Measurements from ENCODE around the gene FOXO6.

GRCh38 chr1:41372600-41372993 lies 11.4 kb downstream of the FOXO6 start:
- no peak for TF ChIP-seq POLR2A (IDR thresholded peaks at IDR 0.05)
- no peak for TF ChIP-seq POLR2AphosphoS5 (IDR thresholded peaks at IDR 0.05)
- no peak for TF ChIP-seq CTCF (IDR thresholded peaks at IDR 0.05)
